CD4-positive, alpha-beta T cell (primary cell): Measurements from ENCODE around the gene ZNF813. TPM values are rescaled to one million over a fixed set of nuclear protein-coding genes. Genes with fewer than 3 reads are reported as not detected.
"Not testable (repeated sequence)": the region's sequence is repeated elsewhere in the genome, so short reads cannot be mapped to it uniquely, and the experiment has no call there.

Experiments used
- ATAC-seq: fragments of 200-7000 bp; cut with Tn5 transposase; one replicate; pipeline ENCODE4 v1.10.0; 2022; ENCODE audit warnings: mild to moderate bottlenecking; ENCODE audit not compliant: poor library complexity
- CTCF ChIA-PET: fragments of 350-600 bp; sonication (Branson Sonifier 250); formaldehyde crosslinking; loops from one replicate; lab custom pipeline; 2021; ENCODE audit warnings: antibody characterized with exemption, inconsistent platforms; lab: Charles Lee
- POLR2A ChIA-PET: fragments of 350-600 bp; sonication (Branson Sonifier 250); formaldehyde crosslinking; loops from one replicate; lab custom pipeline; 2021; ENCODE audit warnings: antibody characterized with exemption, inconsistent platforms; lab: Charles Lee
- DNase-seq, 14 experiments: peaks; one replicate each; pipeline ENCODE4 v3.0.0-alpha.2; 2013 to 2020; ENCODE audit warnings: mixed read lengths in 2 of 14
- H3K27ac ChIP-seq, 2 donors: one replicate each; pipeline versions ENCODE4 v1.5.1 to v1.7.0; 2013; ENCODE audit warnings: low read length in 2 of 2, low read depth in 1 of 2, mild to moderate bottlenecking in 1 of 2
- H3K27me3 ChIP-seq, 2 experiments: 1 replicate in 1 of 2; 2 replicates in 1 of 2; pipeline versions ENCODE4 v1.6.1 to v1.7.0; 2013; ENCODE audit warnings: low read length in 2 of 2, control low read depth in 1 of 2, mild to moderate bottlenecking in 1 of 2, moderate library complexity in 1 of 2; ENCODE audit not compliant: insufficient read depth in 2 of 2, control insufficient read depth in 1 of 2
- H3K36me3 ChIP-seq: one replicate; pipeline ENCODE4 v1.6.1; 2013; ENCODE audit warnings: low read length, control low read depth; ENCODE audit not compliant: insufficient read depth
- H3K4me1 ChIP-seq: one replicate; pipeline ENCODE4 v1.6.1; 2013; ENCODE audit warnings: low read length, control low read depth; ENCODE audit not compliant: insufficient read depth
- H3K4me3 ChIP-seq: one replicate; pipeline ENCODE4 v1.5.1; 2013; ENCODE audit warnings: mild to moderate bottlenecking, low read length, moderate library complexity
- H3K9me3 ChIP-seq, 2 experiments: 1 replicate in 1 of 2; 2 replicates in 1 of 2; pipeline versions ENCODE4 v1.6.1 to v1.7.0; 2013; ENCODE audit warnings: low read length in 2 of 2, mild to moderate bottlenecking in 2 of 2, control low read depth in 1 of 2, moderate library complexity in 1 of 2; ENCODE audit not compliant: control insufficient read depth in 1 of 2, insufficient read depth in 1 of 2
- H3K27ac Mint-ChIP-seq: one replicate; pipeline ENCODE4 v1.8.0; 2020; ENCODE audit warnings: mixed read lengths
- H3K27me3 Mint-ChIP-seq: one replicate; pipeline ENCODE4 v1.8.0; 2021; ENCODE audit warnings: mixed read lengths
- H3K36me3 Mint-ChIP-seq: one replicate; pipeline ENCODE4 v1.8.0; 2021; ENCODE audit warnings: low read depth, mixed read lengths
- H3K4me1 Mint-ChIP-seq: one replicate; pipeline ENCODE4 v1.8.0; 2021; ENCODE audit warnings: low read depth, mixed read lengths
- H3K4me3 Mint-ChIP-seq: one replicate; pipeline ENCODE4 v1.8.0; 2020; ENCODE audit warnings: mild to moderate bottlenecking, mixed read lengths
- H3K9me3 Mint-ChIP-seq: one replicate; pipeline ENCODE4 v1.8.0; 2020; ENCODE audit warnings: mixed read lengths
- CTCF ChIP-seq: fragments of 200-600 bp; IDR thresholded peaks from one replicate; pipeline ENCODE4 v1.8.0; 2022; ENCODE audit warnings: antibody characterized with exemption, mild to moderate bottlenecking
- intact Hi-C, 2 experiments: fragments of 100-400 bp; cut with DNase I in 1 of 2; cut with micrococcal nuclease in 1 of 2; formaldehyde crosslinking; loops; one replicate each; pipeline versions ENCODE4 v1.15.1 to v1.9.0; 2023 to 2025; cut with DNase I, micrococcal nuclease
- total RNA-seq, 174 experiments: library from RNA in 2 of 174; stranded (reverse) in 2 of 174; gene quantifications; one replicate each; pipeline ENCODE4 v1.2.3 and lab custom pipeline; 2021 to 2026

ZNF813 gene
- total RNA-seq, 2 experiments from 2014 or later: 2.0 to 2.7 TPM

- H3K36me3 ChIP-seq, CTCF ChIA-PET, H3K36me3 Mint-ChIP-seq, H3K4me1 Mint-ChIP-seq, ATAC-seq, H3K9me3 Mint-ChIP-seq, H3K4me3 ChIP-seq, H3K27ac ChIP-seq, POLR2A ChIA-PET, DNase-seq, H3K4me3 Mint-ChIP-seq, H3K27ac Mint-ChIP-seq, H3K27me3 ChIP-seq, H3K4me1 ChIP-seq: not testable (repeated sequence)
- intact Hi-C loops: loop anchor here in 1 of 2 experiments (2.0 kb wide), 1 partner anchor 243 kb away; no protein-coding TSS in a partner anchor
- peaks cover 6 to 31% of the 10 kb centered on the region in 2 experiments for H3K9me3 ChIP-seq
- peaks cover 40% of the 10 kb centered on the region for H3K27me3 Mint-ChIP-seq
These were observed 36.3 kb downstream of the ZNF813 start for GRCh38 chr19:53503671-53504364.

- peaks cover 43% of the 10 kb centered on the region for H3K27me3 Mint-ChIP-seq
- H3K4me1 Mint-ChIP-seq, H3K4me3 Mint-ChIP-seq, CTCF ChIA-PET, H3K4me3 ChIP-seq, H3K27ac ChIP-seq, H3K4me1 ChIP-seq, H3K27ac Mint-ChIP-seq, POLR2A ChIA-PET, H3K9me3 Mint-ChIP-seq, ATAC-seq, H3K27me3 ChIP-seq, H3K36me3 Mint-ChIP-seq, H3K36me3 ChIP-seq, DNase-seq: not testable (repeated sequence)
- intact Hi-C loops: loop anchor here in 1 of 2 experiments (2.0 kb wide), 1 partner anchor 242 kb away; no protein-coding TSS in a partner anchor
- H3K9me3 ChIP-seq: peaks cover 6 to 30% of the 10 kb centered on the region in 2 experiments
These were observed 36.8 kb downstream of the ZNF813 start for GRCh38 chr19:53504365-53504703.

- Mint-ChIP-seq H3K27ac (no peak overlapping the region), H3K36me3 (no peaks in the 10 kb centered on the region), H3K9me3 (no peaks in the 10 kb centered on the region), H3K27me3 (peaks cover 43% of the 10 kb centered on the region), H3K4me3 (no peak overlapping the region), H3K4me1 (no peaks in the 10 kb centered on the region)
- no peaks in the 10 kb centered on the region for H3K36me3 ChIP-seq
- no peak overlapping the region for H3K27ac ChIP-seq
- TF ChIP-seq CTCF: no peak
- H3K4me3 ChIP-seq: no peak overlapping the region
- ATAC-seq (no peak), DNase-seq (no peak)
- peaks cover 6 to 25% of the 10 kb centered on the region in 2 experiments for H3K9me3 ChIP-seq
- ChIA-PET CTCF (no interaction called here), POLR2A (no interaction called here)
- H3K27me3 ChIP-seq: peaks cover 7 to 9% of the 10 kb centered on the region in 2 experiments
- no peaks in the 10 kb centered on the region for H3K4me1 ChIP-seq
- intact Hi-C loops: loop anchor here in 1 of 2 experiments (2.0 kb wide), 1 partner anchor 242 kb away; no protein-coding TSS in a partner anchor
These were observed 37.4 kb downstream of the ZNF813 start for GRCh38 chr19:53504885-53505284.

DNA sequence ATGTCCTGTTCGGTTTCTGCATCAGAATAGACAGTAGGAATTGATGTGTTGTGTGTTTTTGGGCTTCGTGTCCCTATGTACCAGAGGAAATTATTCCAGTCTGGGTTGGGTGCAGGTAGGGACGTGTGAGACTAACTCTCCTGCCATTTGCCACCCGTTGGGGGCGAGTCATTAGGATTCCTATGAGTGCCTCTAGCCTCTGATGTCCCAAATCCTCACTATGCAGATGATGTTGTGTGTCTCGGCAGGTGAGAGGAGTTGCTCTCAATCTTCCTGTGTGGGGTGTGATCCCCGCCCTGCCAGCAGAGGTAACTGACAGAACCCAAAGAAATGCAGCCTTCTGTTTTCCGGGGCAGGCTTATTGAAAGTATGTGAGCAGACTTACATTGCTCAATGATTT is 39.2 kb downstream of the ZNF813 start:
- no peak overlapping the region for H3K27ac ChIP-seq
- POLR2A ChIA-PET: no interaction called here
- peaks cover 38% of the 10 kb centered on the region for H3K27me3 Mint-ChIP-seq
- no peak for TF ChIP-seq CTCF
- peaks cover 7% of the 10 kb centered on the region in 2 experiments for H3K27me3 ChIP-seq
- H3K4me1 ChIP-seq: no peaks in the 10 kb centered on the region
- DNase-seq: no peak
- H3K9me3 ChIP-seq: peaks cover 0 to 20% of the 10 kb centered on the region in 2 experiments
- no peak for ATAC-seq
- H3K4me3 ChIP-seq: no peak overlapping the region
- H3K36me3 ChIP-seq: no peaks in the 10 kb centered on the region
- H3K4me3 Mint-ChIP-seq: no peak overlapping the region
- H3K36me3 Mint-ChIP-seq: no peaks in the 10 kb centered on the region
- intact Hi-C loops: no loop called here
- H3K9me3 Mint-ChIP-seq: no peaks in the 10 kb centered on the region
- CTCF ChIA-PET: no interaction called here
- H3K4me1 Mint-ChIP-seq: no peaks in the 10 kb centered on the region
- no peak overlapping the region for H3K27ac Mint-ChIP-seq
